Hematopoietic multipotent progenitor cell treated with erythropoietin and hydrocortisone succinate and interleukin-3 and kit ligand, for 4 days (in vitro differentiated cells): ENCODE results near the gene HIVEP1.

Source experiments
- DNase-seq: peaks from one replicate; pipeline ENCODE4 v3.0.0-alpha.2; 2015

Gene HIVEP1

GRCh38 chr6:11994875-11995461, 17.1 kb upstream of the HIVEP1 start:
- no peak for DNase-seq

- no peak for DNase-seq
Observed at GRCh38 chr6:11996751-11997150, 15.4 kb upstream of the HIVEP1 start.

GRCh38 chr6:11999246-11999645, 12.9 kb upstream of the HIVEP1 start:
- no peak for DNase-seq

GRCh38 chr6:12000174-12000573, 11.9 kb upstream of the HIVEP1 start:
- DNase-seq: no peak

GRCh38 chr6:12001004-12001705, 11.0 kb upstream of the HIVEP1 start:
- no peak for DNase-seq

- no peak for DNase-seq
Observed at GRCh38 chr6:12001706-12002435, 10.2 kb upstream of the HIVEP1 start.

- no peak for DNase-seq
Observed at GRCh38 chr6:12007473-12007872, 4.6 kb upstream of the HIVEP1 start.

- DNase-seq: no peak
Observed at GRCh38 chr6:12007887-12008286, 4.2 kb upstream of the HIVEP1 start.

- DNase-seq: peak; percentile 90
Observed at GRCh38 chr6:12008366-12009179, 3.5 kb upstream of the HIVEP1 start.

GRCh38 chr6:12009180-12009685, 2.9 kb upstream of the HIVEP1 start:
- no peak for DNase-seq

- peak; percentile 12 for DNase-seq
Observed at GRCh38 chr6:12009876-12010634, 2.1 kb upstream of the HIVEP1 start.

- peak; percentile 65 for DNase-seq
Observed at GRCh38 chr6:12010635-12011275, 1.4 kb upstream of the HIVEP1 start.

GRCh38 chr6:12011276-12012037, 655 bp upstream of the HIVEP1 start:
- DNase-seq: peak; percentile 99

GRCh38 chr6:12012558-12013306, 620 bp downstream of the HIVEP1 start:
- peak; percentile 81 for DNase-seq

GRCh38 chr6:12013307-12013719, 1.2 kb downstream of the HIVEP1 start:
- DNase-seq: no peak

GRCh38 chr6:12014027-12014872, 2.1 kb downstream of the HIVEP1 start:
- no peak for DNase-seq

GRCh38 chr6:12014873-12015149, 2.7 kb downstream of the HIVEP1 start:
- DNase-seq: no peak

- no peak for DNase-seq
Observed at GRCh38 chr6:12017263-12017662, 5.2 kb downstream of the HIVEP1 start.

GRCh38 chr6:12017876-12018401, 5.8 kb downstream of the HIVEP1 start:
- DNase-seq: no peak
